PFSK-1 (cell line): ENCODE measurements around the gene RNASE8.

Source experiments
- FOXP2 ChIP-seq: optimal IDR thresholded peaks from 2 replicates; pipeline ENCODE3; 2011; ENCODE audit warnings: borderline replicate concordance, control low read depth, inconsistent platforms; ENCODE audit not compliant: insufficient read depth; ENCODE audit errors: extremely low read length, extremely low read depth
- POLR2AphosphoS5 ChIP-seq: IDR thresholded peaks from 2 replicates; pipeline ENCODE4 v1.6.1; 2012; ENCODE audit warnings: low read depth, mild to moderate bottlenecking, control low read depth, low read length, moderate library complexity
- REST ChIP-seq, 2 experiments: IDR thresholded peaks; 2 replicates each; pipeline versions ENCODE4 v1.6.1 to v1.8.0; 2011 to 2012; ENCODE audit warnings: low read depth in 2 of 2, low read length in 2 of 2, control low read depth in 1 of 2, inconsistent platforms in 1 of 2, mild to moderate bottlenecking in 1 of 2, moderate library complexity in 1 of 2; ENCODE audit not compliant: insufficient read depth in 1 of 2
- SIN3A ChIP-seq: IDR thresholded peaks from 2 replicates; pipeline ENCODE4 v1.6.1; 2012; ENCODE audit warnings: mild to moderate bottlenecking, low read length, moderate library complexity, borderline replicate concordance; ENCODE audit not compliant: insufficient read depth
- TAF1 ChIP-seq: IDR thresholded peaks from 2 replicates; pipeline ENCODE4 v1.6.1; 2012; ENCODE audit warnings: low read length, control low read depth, borderline replicate concordance; ENCODE audit not compliant: insufficient read depth

- no peak for TF ChIP-seq POLR2AphosphoS5
- TF ChIP-seq REST (IDR thresholded peaks at IDR 0.05; ENCODE audit: insufficient read depth in 1 of 2, low read depth in 2 of 2, low read length in 2 of 2) = no peak
- TF ChIP-seq SIN3A = no peak
- no peak for TF ChIP-seq FOXP2
- no peak for TF ChIP-seq TAF1
Measured at GRCh38 chr14:21092273-21093011, 34.8 kb downstream of the RNASE8 start.
